A673 (cell line): Measurements from ENCODE around the gene TTC33.

Experiments
- CTCF ChIP-seq: fragments of 300-800, 200-600 bp; sonication (generic); conservative IDR thresholded peaks from 2 replicates; pipeline ENCODE4 v1.5.1; 2017; ENCODE audit warnings: low read depth, mild to moderate bottlenecking, antibody characterized with exemption, low read length, moderate library complexity, mixed read lengths
- EZH2 ChIP-seq: fragments of 200-600 bp; sonication (generic); IDR thresholded peaks from 2 replicates; pipeline ENCODE4 v1.6.1; 2017; ENCODE audit warnings: borderline replicate concordance, low read depth, mild to moderate bottlenecking, mixed read lengths, antibody characterized with exemption, low read length; ENCODE audit not compliant: poor library complexity, severe bottlenecking

GRCh38 chr5:40585537-40586267 lies 170.1 kb downstream of the TTC33 start:
- no peak for TF ChIP-seq CTCF
- no peak for TF ChIP-seq EZH2
